Suprapubic skin (tissue), 4 donors: ENCODE measurements around the gene HHLA2. TPM values are rescaled to one million over a fixed set of nuclear protein-coding genes. Genes with fewer than 3 reads are reported as not detected.

Experiments
- DNase-seq, 2 donors: peaks; one replicate each; pipeline ENCODE4 v3.0.0-alpha.2; 2019; ENCODE audit warnings: low spot score in 2 of 2
- H3K27ac ChIP-seq: fragments of 200-600 bp; sonication (generic); one replicate; pipeline ENCODE4 v1.5.1; 2019
- H3K27me3 ChIP-seq: fragments of 200-600 bp; sonication (generic); one replicate; pipeline ENCODE4 v1.5.1; 2019
- H3K36me3 ChIP-seq: fragments of 200-600 bp; sonication (generic); one replicate; pipeline ENCODE4 v1.5.1; 2019
- H3K4me1 ChIP-seq: fragments of 200-600 bp; sonication (generic); one replicate; pipeline ENCODE4 v1.5.1; 2019
- H3K4me3 ChIP-seq: fragments of 200-600 bp; sonication (generic); one replicate; pipeline ENCODE4 v1.5.1; 2019; ENCODE audit warnings: mild to moderate bottlenecking
- H3K9me3 ChIP-seq: fragments of 200-600 bp; sonication (generic); one replicate; pipeline ENCODE4 v1.5.1; 2019
- CTCF ChIP-seq, 2 donors: fragments of 200-600 bp in 1 of 2; fragments of 450-650 bp in 1 of 2; sonication (generic) in 1 of 2; IDR thresholded peaks; one replicate each; pipeline ENCODE4 v1.5.1; 2016 to 2019; ENCODE audit warnings: antibody characterized with exemption in 2 of 2, mild to moderate bottlenecking in 1 of 2, moderate library complexity in 1 of 2
- EP300 ChIP-seq: sonication (generic); formaldehyde crosslinking; IDR thresholded peaks from one replicate; pipeline ENCODE4 v1.6.1; 2017; ENCODE audit warnings: antibody characterized with exemption
- POLR2A ChIP-seq, 2 donors: fragments of 450-650 bp; IDR thresholded peaks; one replicate each; pipeline ENCODE4 v1.6.1; 2017; ENCODE audit warnings: antibody characterized with exemption in 2 of 2, mild to moderate bottlenecking in 2 of 2, moderate library complexity in 2 of 2
- POLR2AphosphoS5 ChIP-seq, 3 donors: sonication (generic); formaldehyde crosslinking; IDR thresholded peaks; one replicate each; pipeline ENCODE4 v1.6.1; 2017; ENCODE audit warnings: antibody characterized with exemption in 3 of 3
- WGBS: methylation state at CpG from one replicate; pipeline ENCODE4 v1.1.5; 2018; 5-methylcytosine and 5-hydroxymethylcytosine counted together
- total RNA-seq, 4 donors: library from RNA; depleted of rRNA; stranded (reverse); fragments of >200 nt; gene quantifications; one replicate each; pipeline ENCODE4 v1.1.0, GENCODE V29; 2016

Gene HHLA2
- total RNA-seq, 4 donors from 2014 or later: not detected

- DNase-seq: no peak
Measured at GRCh38 chr3:108403686-108404345, 107.5 kb downstream of the HHLA2 start.

GRCh38 chr3:108404368-108404767 is 108.0 kb downstream of the HHLA2 start:
- no peaks in the 10 kb centered on the region for H3K27me3 ChIP-seq
- 40% methylated on average over 2 of the region's 2 CpGs for WGBS
- TF ChIP-seq EP300: no peak
- no peak for TF ChIP-seq CTCF (IDR thresholded peaks at IDR 0.05)
- TF ChIP-seq POLR2A (IDR thresholded peaks at IDR 0.05): no peak
- TF ChIP-seq POLR2AphosphoS5 (IDR thresholded peaks at IDR 0.05): no peak
- no peak overlapping the region for H3K27ac ChIP-seq
- H3K4me3 ChIP-seq: no peak overlapping the region
- no peaks in the 10 kb centered on the region for H3K9me3 ChIP-seq
- peaks cover 7% of the 10 kb centered on the region for H3K4me1 ChIP-seq
- H3K36me3 ChIP-seq: no peaks in the 10 kb centered on the region
- no peak for DNase-seq

More at GRCh38 chr3:108403686-108404345, 107.5 kb downstream of the HHLA2 start:
- Histone ChIP-seq H3K36me3 (no peaks in the 10 kb centered on the region), H3K4me1 (peaks cover 7% of the 10 kb centered on the region), H3K4me3 (no peak overlapping the region), H3K27ac (no peak overlapping the region), H3K27me3 (no peaks in the 10 kb centered on the region), H3K9me3 (no peaks in the 10 kb centered on the region)
- 77% methylated on average over 4 of the region's 4 CpGs for WGBS
- no peak for TF ChIP-seq CTCF (IDR thresholded peaks at IDR 0.05)
- TF ChIP-seq POLR2A (IDR thresholded peaks at IDR 0.05): no peak
- no peak for TF ChIP-seq EP300
- TF ChIP-seq POLR2AphosphoS5 (IDR thresholded peaks at IDR 0.05): no peak

GRCh38 chr3:108406063-108406660 is 109.8 kb downstream of the HHLA2 start:
- Histone ChIP-seq H3K4me1 (peaks cover 18% of the 10 kb centered on the region), H3K9me3 (no peaks in the 10 kb centered on the region), H3K4me3 (no peak overlapping the region), H3K27me3 (no peaks in the 10 kb centered on the region), H3K27ac (no peak overlapping the region), H3K36me3 (no peaks in the 10 kb centered on the region)
- DNase-seq: no peak
- TF ChIP-seq CTCF (IDR thresholded peaks at IDR 0.05) (no peak), EP300 (no peak), POLR2AphosphoS5 (IDR thresholded peaks at IDR 0.05) (no peak), POLR2A (IDR thresholded peaks at IDR 0.05) (no peak)
- 78% methylated on average over 3 of the region's 3 CpGs for WGBS

- H3K36me3 ChIP-seq: no peaks in the 10 kb centered on the region
- TF ChIP-seq CTCF (IDR thresholded peaks at IDR 0.05) (peak; percentile 31 to 67), POLR2AphosphoS5 (IDR thresholded peaks at IDR 0.05) (no peak)
- no peak overlapping the region for H3K4me3 ChIP-seq
- no peaks in the 10 kb centered on the region for H3K27me3 ChIP-seq
- no peaks in the 10 kb centered on the region for H3K9me3 ChIP-seq
- no peak overlapping the region for H3K27ac ChIP-seq
- peaks cover 24% of the 10 kb centered on the region for H3K4me1 ChIP-seq
- no peak for DNase-seq
- WGBS: 46% methylated on average over 7 of the region's 7 CpGs
Measured at GRCh38 chr3:108406661-108407206, 110.4 kb downstream of the HHLA2 start.

GRCh38 chr3:108407886-108408285 is 111.5 kb downstream of the HHLA2 start:
- Histone ChIP-seq H3K36me3 (no peaks in the 10 kb centered on the region), H3K27ac (no peak overlapping the region), H3K4me1 (peaks cover 30% of the 10 kb centered on the region), H3K4me3 (no peak overlapping the region), H3K27me3 (no peaks in the 10 kb centered on the region), H3K9me3 (no peaks in the 10 kb centered on the region)
- TF ChIP-seq CTCF (IDR thresholded peaks at IDR 0.05) (no peak), POLR2AphosphoS5 (IDR thresholded peaks at IDR 0.05) (no peak), POLR2A (IDR thresholded peaks at IDR 0.05) (no peak), EP300 (no peak)
- DNase-seq: no peak
- 58% methylated on average over 3 of the region's 3 CpGs for WGBS
